CD4-positive, alpha-beta T cell (primary cell): ENCODE data around the gene CNNM2. TPM values are rescaled to one million over a fixed set of nuclear protein-coding genes. Genes with fewer than 3 reads are reported as not detected.
"Not testable (repeated sequence)": the region's sequence is repeated elsewhere in the genome, so short reads cannot be mapped to it uniquely, and the experiment has no call there.

Experiments
- ATAC-seq: fragments of 200-7000 bp; cut with Tn5 transposase; one replicate; pipeline ENCODE4 v1.10.0; 2022; ENCODE audit warnings: mild to moderate bottlenecking; ENCODE audit not compliant: poor library complexity
- CTCF ChIA-PET: fragments of 350-600 bp; sonication (Branson Sonifier 250); formaldehyde crosslinking; loops from one replicate; lab custom pipeline; 2021; ENCODE audit warnings: antibody characterized with exemption, inconsistent platforms; lab: Charles Lee
- POLR2A ChIA-PET: fragments of 350-600 bp; sonication (Branson Sonifier 250); formaldehyde crosslinking; loops from one replicate; lab custom pipeline; 2021; ENCODE audit warnings: antibody characterized with exemption, inconsistent platforms; lab: Charles Lee
- DNase-seq, 14 experiments: peaks; one replicate each; pipeline ENCODE4 v3.0.0-alpha.2; 2013 to 2020; ENCODE audit warnings: mixed read lengths in 2 of 14
- H3K27ac ChIP-seq, 2 donors: one replicate each; pipeline versions ENCODE4 v1.5.1 to v1.7.0; 2013; ENCODE audit warnings: low read length in 2 of 2, low read depth in 1 of 2, mild to moderate bottlenecking in 1 of 2
- H3K27me3 ChIP-seq, 2 experiments: 1 replicate in 1 of 2; 2 replicates in 1 of 2; pipeline versions ENCODE4 v1.6.1 to v1.7.0; 2013; ENCODE audit warnings: low read length in 2 of 2, control low read depth in 1 of 2, mild to moderate bottlenecking in 1 of 2, moderate library complexity in 1 of 2; ENCODE audit not compliant: insufficient read depth in 2 of 2, control insufficient read depth in 1 of 2
- H3K36me3 ChIP-seq: one replicate; pipeline ENCODE4 v1.6.1; 2013; ENCODE audit warnings: low read length, control low read depth; ENCODE audit not compliant: insufficient read depth
- H3K4me1 ChIP-seq: one replicate; pipeline ENCODE4 v1.6.1; 2013; ENCODE audit warnings: low read length, control low read depth; ENCODE audit not compliant: insufficient read depth
- H3K4me3 ChIP-seq: one replicate; pipeline ENCODE4 v1.5.1; 2013; ENCODE audit warnings: mild to moderate bottlenecking, low read length, moderate library complexity
- H3K9me3 ChIP-seq, 2 experiments: 1 replicate in 1 of 2; 2 replicates in 1 of 2; pipeline versions ENCODE4 v1.6.1 to v1.7.0; 2013; ENCODE audit warnings: low read length in 2 of 2, mild to moderate bottlenecking in 2 of 2, control low read depth in 1 of 2, moderate library complexity in 1 of 2; ENCODE audit not compliant: control insufficient read depth in 1 of 2, insufficient read depth in 1 of 2
- H3K27ac Mint-ChIP-seq: one replicate; pipeline ENCODE4 v1.8.0; 2020; ENCODE audit warnings: mixed read lengths
- H3K27me3 Mint-ChIP-seq: one replicate; pipeline ENCODE4 v1.8.0; 2021; ENCODE audit warnings: mixed read lengths
- H3K36me3 Mint-ChIP-seq: one replicate; pipeline ENCODE4 v1.8.0; 2021; ENCODE audit warnings: low read depth, mixed read lengths
- H3K4me1 Mint-ChIP-seq: one replicate; pipeline ENCODE4 v1.8.0; 2021; ENCODE audit warnings: low read depth, mixed read lengths
- H3K4me3 Mint-ChIP-seq: one replicate; pipeline ENCODE4 v1.8.0; 2020; ENCODE audit warnings: mild to moderate bottlenecking, mixed read lengths
- H3K9me3 Mint-ChIP-seq: one replicate; pipeline ENCODE4 v1.8.0; 2020; ENCODE audit warnings: mixed read lengths
- CTCF ChIP-seq: fragments of 200-600 bp; IDR thresholded peaks from one replicate; pipeline ENCODE4 v1.8.0; 2022; ENCODE audit warnings: antibody characterized with exemption, mild to moderate bottlenecking
- intact Hi-C, 2 experiments: fragments of 100-400 bp; cut with DNase I in 1 of 2; cut with micrococcal nuclease in 1 of 2; formaldehyde crosslinking; loops; one replicate each; pipeline versions ENCODE4 v1.15.1 to v1.9.0; 2023 to 2025; cut with DNase I, micrococcal nuclease
- total RNA-seq, 174 experiments: library from RNA in 2 of 174; stranded (reverse) in 2 of 174; gene quantifications; one replicate each; pipeline ENCODE4 v1.2.3 and lab custom pipeline; 2021 to 2026

The CNNM2 gene
- total RNA-seq, 2 experiments from 2014 or later: 8.4 to 8.9 TPM

GRCh38 chr10:103066141-103067098 is 148.3 kb downstream of the CNNM2 start:
- no peaks in the 10 kb centered on the region for H3K27me3 Mint-ChIP-seq
- intact Hi-C loops: no loop called here
- ChIA-PET POLR2A (interaction anchor here (1.4 kb wide), 1 partner anchor 149 kb away, joined by 5 read pairs; the partner anchor contains the start of gene CNNM2), CTCF (interaction anchor here (1.0 kb wide), 1 partner anchor 149 kb away, joined by 3 read pairs; the partner anchor contains the start of gene CNNM2)
- no peak overlapping the region for H3K4me3 Mint-ChIP-seq
- no peaks in the 10 kb centered on the region for H3K9me3 Mint-ChIP-seq
- ATAC-seq: no peak
- DNase-seq: no peak
- TF ChIP-seq CTCF: no peak
- Histone ChIP-seq H3K36me3 (no peaks in the 10 kb centered on the region), H3K4me3 (no peak overlapping the region), H3K27me3 (no peaks in the 10 kb centered on the region), H3K27ac (no peak overlapping the region), H3K4me1 (peaks cover 19% of the 10 kb centered on the region), H3K9me3 (no peaks in the 10 kb centered on the region)
- no peak overlapping the region for H3K27ac Mint-ChIP-seq
- H3K36me3 Mint-ChIP-seq: peaks cover 21% of the 10 kb centered on the region
- H3K4me1 Mint-ChIP-seq: peaks cover 21% of the 10 kb centered on the region

GRCh38 chr10:103067099-103067477 is 149.0 kb downstream of the CNNM2 start:
- H3K36me3 ChIP-seq, DNase-seq, H3K4me3 ChIP-seq, H3K4me3 Mint-ChIP-seq, H3K27me3 ChIP-seq, intact Hi-C loops, H3K9me3 Mint-ChIP-seq, H3K27ac Mint-ChIP-seq, ATAC-seq, H3K9me3 ChIP-seq, H3K27ac ChIP-seq, H3K27me3 Mint-ChIP-seq: not testable (repeated sequence)
- H3K36me3 Mint-ChIP-seq: peaks cover 21% of the 10 kb centered on the region
- ChIA-PET CTCF (interaction anchor here (1.0 kb wide), 1 partner anchor 149 kb away, joined by 3 read pairs; the partner anchor contains the start of gene CNNM2), POLR2A (interaction anchor here (1.4 kb wide), 1 partner anchor 150 kb away, joined by 5 read pairs; the partner anchor contains the start of gene CNNM2)
- H3K4me1 ChIP-seq: peaks cover 19% of the 10 kb centered on the region
- H3K4me1 Mint-ChIP-seq: peaks cover 25% of the 10 kb centered on the region

- intact Hi-C loops: no loop called here
- Histone ChIP-seq H3K27me3 (no peaks in the 10 kb centered on the region), H3K4me1 (peaks cover 19% of the 10 kb centered on the region), H3K4me3 (no peak overlapping the region), H3K9me3 (no peaks in the 10 kb centered on the region), H3K27ac (no peak overlapping the region), H3K36me3 (no peaks in the 10 kb centered on the region)
- no peak overlapping the region for H3K4me3 Mint-ChIP-seq
- no peak for TF ChIP-seq CTCF
- ChIA-PET CTCF (interaction anchor here (1.0 kb wide), 1 partner anchor 150 kb away, joined by 3 read pairs; the partner anchor contains the start of gene CNNM2), POLR2A (interaction anchor here (1.4 kb wide), 1 partner anchor 150 kb away, joined by 5 read pairs; the partner anchor contains the start of gene CNNM2)
- no peaks in the 10 kb centered on the region for H3K9me3 Mint-ChIP-seq
- H3K27me3 Mint-ChIP-seq: no peaks in the 10 kb centered on the region
- no peak overlapping the region for H3K27ac Mint-ChIP-seq
- ATAC-seq: no peak
- peaks cover 21% of the 10 kb centered on the region for H3K36me3 Mint-ChIP-seq
- no peak for DNase-seq
- H3K4me1 Mint-ChIP-seq: peaks cover 25% of the 10 kb centered on the region
These were observed 149.4 kb downstream of the CNNM2 start for GRCh38 chr10:103067484-103067883.
